ENCODE results near the gene RASL12. TPM values are rescaled to one million over a fixed set of nuclear protein-coding genes. Genes with fewer than 3 reads are reported as not detected.

RASL12 gene
- total and polyA plus RNA-seq, 12 donors, result 1.3 to 9.2 (median 3.4) TPM

- peaks cover under 1% of the 10 kb centered on the region in 2 donors for H3K4me1 ChIP-seq (replicated peaks in 1 of 2)
- no peak for DNase-seq
- intact Hi-C loops (cut with DNase I), result no loop called here
- TF ChIP-seq CTCF (IDR thresholded peaks at IDR 0.05) (peak in 5 of 6 experiments; percentile 27 to 51 (median 46)), POLR2A (IDR thresholded peaks at IDR 0.05) (no peak)
- H3K27me3 ChIP-seq, result no peaks in the 10 kb centered on the region
- WGBS, 4 donors, result 10 to 15% (median 13%) methylated on average over 4 of the region's 4 CpGs
- H3K4me3 ChIP-seq, result no peak overlapping the region
- no peak overlapping the region for H3K27ac ChIP-seq
- no peaks in the 10 kb centered on the region for H3K9me3 ChIP-seq (replicated peaks in 1 of 3)
- H3K36me3 ChIP-seq (replicated peaks in 1 of 2), result no peaks in the 10 kb centered on the region
Observed at GRCh38 chr15:65033659-65034269, 34.0 kb downstream of the RASL12 start.

- peaks cover 7 to 9% of the 10 kb centered on the region in 2 donors for H3K4me1 ChIP-seq (replicated peaks in 1 of 2)
- peak in 6 of 7 donors; percentile 31 to 78 (median 66) for DNase-seq
- H3K27me3 ChIP-seq, result no peaks in the 10 kb centered on the region
- no peak overlapping the region for H3K27ac ChIP-seq
- no peaks in the 10 kb centered on the region for H3K36me3 ChIP-seq (replicated peaks in 1 of 2)
- no peak overlapping the region for H3K4me3 ChIP-seq
- peak; percentile 29 to 66 (median 51) for TF ChIP-seq CTCF (IDR thresholded peaks at IDR 0.05)
- no peak for TF ChIP-seq POLR2A (IDR thresholded peaks at IDR 0.05)
- 25 to 41% (median 33%) methylated on average over 9 to 13 of the region's 13 CpGs for WGBS, 4 donors
- H3K9me3 ChIP-seq (replicated peaks in 1 of 3), result no peaks in the 10 kb centered on the region
- intact Hi-C loops (cut with DNase I), result no loop called here
Observed at GRCh38 chr15:65032801-65033537, 34.8 kb downstream of the RASL12 start.

- DNase-seq, result no peak
- no peak for TF ChIP-seq POLR2A (IDR thresholded peaks at IDR 0.05)
- no peak for TF ChIP-seq CTCF (IDR thresholded peaks at IDR 0.05)
- Histone ChIP-seq H3K36me3 (replicated peaks in 1 of 2) (peaks cover 0 to 16% of the 10 kb centered on the region in 2 donors), H3K4me1 (replicated peaks in 1 of 2) (peaks cover 7 to 12% of the 10 kb centered on the region in 2 donors), H3K9me3 (replicated peaks in 1 of 3) (no peaks in the 10 kb centered on the region), H3K27ac (peak overlapping the region in 1 of 5 donors; percentile 64), H3K27me3 (no peaks in the 10 kb centered on the region), H3K4me3 (peak overlapping the region in 2 of 4 donors; percentile 73 to 95)
- WGBS, 4 donors, result 61 to 64% (median 61%) methylated on average over 12 of the region's 12 CpGs
- intact Hi-C loops (cut with DNase I), result no loop called here
Observed at GRCh38 chr15:65029736-65030208, 38.0 kb downstream of the RASL12 start.

- Histone ChIP-seq H3K4me1 (replicated peaks in 1 of 2) (peaks cover 7 to 12% of the 10 kb centered on the region in 2 donors), H3K4me3 (peak within 1 kb of the TSS; percentile 40 to 95 (median 68)), H3K27me3 (no peaks in the 10 kb centered on the region), H3K27ac (peak within 1 kb of the TSS in 4 of 5 donors; percentile 4 to 64 (median 60)), H3K9me3 (replicated peaks in 1 of 3) (no peaks in the 10 kb centered on the region), H3K36me3 (replicated peaks in 1 of 2) (peaks cover 0 to 19% of the 10 kb centered on the region in 2 donors)
- intact Hi-C loops (cut with DNase I), result no loop called here
- DNase-seq, result peak; percentile 85 to 94 (median 92)
- WGBS, 4 donors, result 0 to 1% (median 0%) methylated on average over 13 to 73 of the region's 73 CpGs
- TF ChIP-seq POLR2A (IDR thresholded peaks at IDR 0.05) (peak; percentile 67 to 79), CTCF (IDR thresholded peaks at IDR 0.05) (peak in 1 of 6 experiments; percentile 15)
Observed at GRCh38 chr15:65028921-65029735, 38.7 kb downstream of the RASL12 start, which contains the start of gene MTFMT. Gene MTFMT, minus strand, starts transcription at chr15:65029639. Its CDS starts 26 bp downstream, at chr15:65029613.
